GM11168 (cell line): ENCODE data around the gene MPIG6B.

Source experiments
- in situ Hi-C: fragments of 300-500 bp; cut with MboI; formaldehyde crosslinking; loops from one replicate; pipeline ENCODE4 v1.12.0; 2022; ENCODE audit warnings: low sequenced_read_pairs; ENCODE audit not compliant: unreplicated experiment

The MPIG6B gene, protein sequence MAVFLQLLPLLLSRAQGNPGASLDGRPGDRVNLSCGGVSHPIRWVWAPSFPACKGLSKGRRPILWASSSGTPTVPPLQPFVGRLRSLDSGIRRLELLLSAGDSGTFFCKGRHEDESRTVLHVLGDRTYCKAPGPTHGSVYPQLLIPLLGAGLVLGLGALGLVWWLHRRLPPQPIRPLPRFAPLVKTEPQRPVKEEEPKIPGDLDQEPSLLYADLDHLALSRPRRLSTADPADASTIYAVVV

DNA sequence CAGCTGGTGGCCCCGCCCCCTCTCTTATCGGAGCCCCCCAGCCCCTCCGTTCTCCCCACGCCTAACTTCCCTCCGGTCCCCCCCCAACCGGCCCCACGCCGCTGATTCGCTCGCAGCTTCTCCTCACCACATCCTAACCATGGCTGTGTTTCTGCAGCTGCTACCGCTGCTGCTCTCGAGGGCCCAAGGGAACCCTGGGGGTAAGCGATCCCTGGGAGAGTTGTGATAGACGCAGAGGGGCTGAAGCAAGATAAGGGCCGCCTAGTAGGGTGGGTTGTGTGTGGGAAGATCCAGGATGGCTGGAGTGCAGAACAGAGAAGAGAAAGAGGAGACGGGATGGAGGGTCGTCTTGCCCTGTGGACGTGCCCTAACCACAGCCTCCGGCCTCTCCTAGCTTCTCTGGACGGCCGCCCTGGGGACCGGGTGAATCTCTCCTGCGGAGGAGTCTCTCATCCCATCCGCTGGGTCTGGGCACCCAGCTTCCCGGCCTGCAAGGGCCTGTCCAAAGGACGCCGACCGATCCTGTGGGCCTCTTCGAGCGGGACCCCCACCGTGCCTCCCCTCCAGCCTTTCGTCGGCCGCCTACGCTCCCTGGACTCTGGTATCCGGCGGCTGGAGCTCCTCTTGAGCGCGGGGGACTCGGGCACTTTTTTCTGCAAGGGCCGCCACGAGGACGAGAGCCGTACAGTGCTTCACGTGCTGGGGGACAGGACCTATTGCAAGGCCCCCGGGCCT lies at the start of gene MPIG6B:
Gene MPIG6B, plus strand, starts transcription at position 129 of the 735 bp plus-strand sequence. Its CDS starts 11 bp downstream, at position 140.
- in situ Hi-C loops, result no loop called here

DNA sequence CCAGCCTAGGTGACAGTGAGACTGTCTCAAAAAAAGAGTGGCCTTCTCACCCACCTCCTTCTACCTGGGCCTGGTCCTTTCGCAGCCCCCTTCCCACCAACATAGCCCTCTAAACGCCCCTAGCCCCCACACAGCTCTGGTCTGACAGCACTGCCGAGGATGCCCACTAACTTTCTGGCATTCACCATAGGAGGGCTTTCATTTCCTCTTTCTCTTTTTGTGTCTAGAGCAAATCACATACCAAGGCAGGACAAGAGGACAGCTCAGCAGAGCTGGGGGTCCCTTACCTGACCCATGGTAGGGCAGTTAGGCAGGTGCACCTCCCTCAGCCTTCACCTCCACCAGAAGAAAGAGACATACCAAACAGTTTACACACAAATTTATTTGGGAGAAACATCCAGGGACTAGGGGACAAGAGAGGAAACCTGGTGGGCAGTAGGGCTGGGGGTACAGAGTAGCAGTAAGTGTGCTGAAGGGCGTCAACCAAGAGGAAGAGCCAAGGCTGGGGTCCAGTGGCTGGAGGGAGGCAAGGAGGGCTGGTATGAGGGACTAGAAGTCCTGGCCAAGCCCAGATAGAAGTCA lies 46.8 kb upstream of the MPIG6B start:
- in situ Hi-C loops, result no loop called here

DNA sequence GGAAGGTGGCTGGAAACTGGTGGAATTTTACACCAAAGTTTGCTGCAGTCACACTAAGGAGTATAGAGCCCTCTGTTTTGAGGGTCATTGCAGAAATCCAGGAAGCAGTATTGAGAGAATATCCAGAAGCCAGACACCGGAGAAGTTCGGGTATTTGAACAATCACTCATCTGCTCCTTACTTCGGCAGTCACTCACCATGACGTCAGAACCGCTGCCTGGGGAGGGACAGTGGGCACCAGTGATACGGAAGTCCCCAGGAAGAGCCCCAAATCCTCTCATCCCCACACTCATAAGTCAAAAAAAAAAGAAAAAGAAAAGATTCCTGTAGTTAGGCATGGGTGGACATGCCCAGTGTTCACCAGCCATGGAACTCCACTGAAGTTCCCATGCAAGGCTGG lies 46.3 kb upstream of the MPIG6B start:
- in situ Hi-C loops, result no loop called here

DNA sequence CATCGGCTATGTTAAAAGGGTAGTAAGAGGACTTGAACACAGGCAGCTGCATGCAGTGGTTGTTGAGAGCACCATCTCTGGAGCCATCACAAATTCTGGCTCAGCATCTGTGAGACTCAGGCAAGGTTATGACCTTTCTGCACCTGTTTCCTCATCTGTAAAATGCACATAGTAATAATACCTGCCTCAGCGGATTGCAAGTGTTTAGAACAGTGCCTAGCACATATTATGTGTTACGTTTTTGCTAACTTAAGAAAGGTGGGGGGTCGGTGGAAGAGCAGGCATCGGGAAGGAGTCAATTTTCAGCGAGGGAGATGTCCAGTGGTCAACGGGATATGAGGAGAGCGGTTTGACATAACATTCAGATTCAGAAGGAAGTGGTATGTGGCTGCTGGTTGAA lies 45.2 kb upstream of the MPIG6B start:
- in situ Hi-C loops, result no loop called here

DNA sequence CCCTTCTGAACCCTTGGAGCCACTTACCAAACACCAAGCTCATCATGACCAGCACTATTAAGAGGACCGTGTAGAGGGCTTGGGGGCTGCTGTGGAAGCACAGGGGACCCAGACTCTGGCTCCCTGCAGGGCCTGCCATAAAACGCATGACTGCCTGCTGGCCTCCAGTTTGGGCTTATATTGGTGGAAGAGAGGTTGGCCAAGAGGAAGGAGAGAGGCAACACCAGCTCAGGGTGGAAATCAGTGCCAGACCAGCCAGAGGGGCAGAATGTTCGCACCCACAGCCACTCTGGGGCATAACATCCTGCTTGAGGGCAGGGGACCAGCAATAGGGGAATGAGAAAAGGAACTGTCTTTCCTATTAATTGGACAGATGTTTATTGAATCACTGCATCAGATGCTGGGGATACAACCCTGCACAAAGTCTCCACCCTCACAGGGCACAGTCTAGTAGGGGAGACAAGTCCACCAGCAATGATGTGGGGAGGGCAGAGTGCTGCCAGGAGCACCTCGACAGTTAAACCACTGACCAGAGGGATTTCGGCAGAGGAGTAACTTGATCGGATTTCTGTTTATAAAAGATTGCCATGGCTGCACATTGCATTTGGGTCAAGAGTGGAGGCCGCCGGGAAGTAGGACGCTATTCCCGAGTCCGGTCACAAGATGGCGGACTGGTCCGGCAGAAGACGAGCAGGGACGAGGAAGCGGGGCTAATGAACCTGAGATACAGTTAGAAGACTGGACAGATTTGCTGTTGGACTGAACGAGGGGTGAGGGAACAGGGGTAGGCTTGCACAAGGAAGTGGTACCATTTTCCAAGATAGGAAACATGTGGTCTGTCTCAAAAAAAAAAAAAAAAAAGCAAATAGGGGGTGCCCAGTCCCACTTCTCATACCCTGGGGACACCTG lies 42.7 kb upstream of the MPIG6B start, which contains the start of gene LY6G5C:
Gene LY6G5C, minus strand, starts transcription at position 842 of the 909 bp plus-strand sequence. Its CDS starts 694 bp downstream, at position 148.
- in situ Hi-C loops, result loop anchor here (10.0 kb wide), 1 partner anchor 84 kb away; the partner anchor contains the start of gene SAPCD1

DNA sequence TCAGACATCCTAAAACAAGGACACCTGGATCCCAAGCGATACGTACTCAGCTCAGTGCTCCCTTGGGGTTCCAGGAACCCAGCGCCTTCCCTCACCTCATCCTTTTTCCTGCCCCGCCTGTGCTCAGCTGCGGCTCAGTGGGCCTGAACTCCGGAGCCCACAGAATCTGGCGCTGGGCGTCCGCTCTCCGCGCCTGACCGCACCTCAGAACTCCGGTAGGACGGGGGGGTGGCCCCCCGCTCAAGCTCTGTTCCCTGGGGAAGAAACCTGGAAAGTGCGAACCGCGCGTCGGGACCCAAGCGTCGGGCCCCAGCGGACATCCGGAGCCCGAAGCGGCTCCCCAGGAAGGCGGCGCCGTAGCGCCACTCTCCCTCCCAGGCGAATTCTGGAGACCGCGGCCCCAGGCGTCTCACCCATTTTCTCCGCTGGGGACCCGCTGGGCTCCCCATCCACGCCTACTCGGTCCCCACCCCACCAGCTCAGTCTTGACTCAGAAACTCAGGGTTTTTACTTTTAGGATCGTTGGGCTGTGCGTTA lies 42.0 kb upstream of the MPIG6B start:
- in situ Hi-C loops, result loop anchor here (10.0 kb wide), 1 partner anchor 84 kb away; the partner anchor contains the start of gene SAPCD1

DNA sequence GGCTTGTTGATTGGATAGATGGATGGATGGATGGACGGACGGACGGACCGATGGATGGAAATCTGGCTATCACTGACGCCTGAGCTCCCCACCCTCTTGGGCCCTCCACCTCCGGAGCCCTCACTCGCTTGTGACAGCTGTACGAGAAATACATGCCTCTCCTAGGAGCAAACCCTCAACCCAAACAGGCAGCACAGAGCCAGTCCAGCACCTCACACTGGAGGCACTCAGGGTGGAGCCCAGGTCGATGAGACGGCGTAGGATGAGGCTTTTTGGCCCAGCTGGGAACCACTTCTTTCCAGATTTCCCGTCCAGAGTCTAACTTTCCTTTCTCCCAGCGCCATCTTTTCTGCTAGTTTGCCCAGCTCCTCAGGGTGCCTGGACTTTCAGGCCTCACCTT lies 39.6 kb upstream of the MPIG6B start:
- in situ Hi-C loops, result loop anchor here (10.0 kb wide), 1 partner anchor 81 kb away; the partner anchor contains the start of gene SAPCD1

DNA sequence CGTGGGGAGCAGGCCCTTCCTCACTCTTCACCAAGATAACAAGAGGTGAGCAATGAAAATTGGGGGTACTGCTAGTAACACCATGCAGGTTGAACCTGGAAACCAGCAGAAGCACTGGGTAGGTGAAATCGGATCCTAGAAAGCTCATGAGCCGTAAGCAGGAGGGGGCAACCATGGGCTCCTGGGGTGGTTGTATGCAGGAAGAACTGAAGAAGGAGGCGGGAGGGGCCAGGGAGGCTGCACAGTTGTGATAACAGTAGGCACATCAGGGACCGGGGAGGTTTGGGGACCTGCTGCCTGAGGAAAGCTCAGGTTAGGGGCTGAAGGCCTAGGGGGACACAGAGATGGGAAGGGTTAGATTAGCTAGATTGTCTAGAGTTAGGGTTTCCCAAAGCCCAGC lies 36.7 kb upstream of the MPIG6B start:
- in situ Hi-C loops, result loop anchor here (10.0 kb wide), 1 partner anchor 78 kb away; the partner anchor contains the start of gene SAPCD1

DNA sequence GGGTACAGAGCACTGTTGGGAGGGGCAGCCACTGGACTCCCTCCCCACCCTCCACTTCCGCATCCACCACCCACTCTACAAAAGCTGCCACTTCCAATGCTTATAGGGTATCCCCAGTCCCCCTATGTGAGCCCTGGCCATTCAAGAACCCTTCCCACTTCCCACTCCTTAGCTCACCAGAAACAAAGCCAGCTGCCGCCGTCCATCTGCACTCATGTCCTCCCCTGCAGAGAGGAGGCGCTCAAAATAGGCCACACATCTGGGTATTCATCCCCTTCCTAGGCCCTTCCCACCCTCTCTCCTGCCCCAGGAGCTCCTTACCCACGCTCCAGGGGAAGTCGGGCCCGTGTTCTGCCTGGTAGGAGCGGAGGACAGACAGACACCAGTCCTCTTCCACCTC lies 35.9 kb upstream of the MPIG6B start:
- in situ Hi-C loops, result loop anchor here (10.0 kb wide), 1 partner anchor 77 kb away; the partner anchor contains the start of gene SAPCD1

DNA sequence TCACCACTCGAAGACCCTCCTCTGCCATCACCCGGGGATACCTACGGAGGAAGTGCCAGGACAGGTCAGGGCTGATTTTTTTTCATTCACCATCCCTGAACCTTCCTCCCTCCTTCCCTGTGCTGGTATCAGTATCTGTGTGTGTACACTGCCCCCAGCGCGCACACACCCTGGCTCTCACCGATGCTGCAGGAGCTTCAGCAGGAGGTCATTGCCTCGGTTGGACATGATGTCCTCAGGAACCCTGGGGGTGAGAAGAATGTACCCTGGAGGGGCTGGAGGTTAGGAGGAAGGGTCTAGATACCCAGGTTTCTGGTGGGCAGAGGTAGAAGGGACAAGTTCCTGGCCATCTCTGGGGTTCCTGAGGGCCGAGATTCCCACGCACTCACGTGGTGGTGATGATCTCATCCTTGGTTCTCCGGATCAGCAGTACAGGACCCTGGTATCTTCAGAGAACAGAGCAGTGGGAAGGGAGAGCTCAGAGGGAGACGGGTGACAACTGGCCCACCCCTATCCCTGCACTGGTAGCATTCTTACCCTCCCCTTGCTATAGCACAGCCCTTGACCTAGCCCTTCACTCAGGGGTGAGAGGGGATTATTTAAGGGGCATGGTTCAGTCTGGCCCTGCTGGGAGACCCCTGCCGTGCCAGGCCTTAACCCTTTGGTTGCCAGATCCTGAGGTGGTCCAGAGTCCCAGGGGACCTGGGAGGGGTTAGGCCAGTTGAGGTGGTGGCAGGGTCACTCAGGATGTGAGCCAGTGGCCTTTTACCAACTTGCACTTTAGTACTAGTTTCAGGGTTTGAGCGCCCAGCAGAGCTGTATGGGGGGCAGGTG lies 35.1 kb upstream of the MPIG6B start:
- in situ Hi-C loops, result loop anchor here (10.0 kb wide), 1 partner anchor 77 kb away; the partner anchor contains the start of gene SAPCD1

DNA sequence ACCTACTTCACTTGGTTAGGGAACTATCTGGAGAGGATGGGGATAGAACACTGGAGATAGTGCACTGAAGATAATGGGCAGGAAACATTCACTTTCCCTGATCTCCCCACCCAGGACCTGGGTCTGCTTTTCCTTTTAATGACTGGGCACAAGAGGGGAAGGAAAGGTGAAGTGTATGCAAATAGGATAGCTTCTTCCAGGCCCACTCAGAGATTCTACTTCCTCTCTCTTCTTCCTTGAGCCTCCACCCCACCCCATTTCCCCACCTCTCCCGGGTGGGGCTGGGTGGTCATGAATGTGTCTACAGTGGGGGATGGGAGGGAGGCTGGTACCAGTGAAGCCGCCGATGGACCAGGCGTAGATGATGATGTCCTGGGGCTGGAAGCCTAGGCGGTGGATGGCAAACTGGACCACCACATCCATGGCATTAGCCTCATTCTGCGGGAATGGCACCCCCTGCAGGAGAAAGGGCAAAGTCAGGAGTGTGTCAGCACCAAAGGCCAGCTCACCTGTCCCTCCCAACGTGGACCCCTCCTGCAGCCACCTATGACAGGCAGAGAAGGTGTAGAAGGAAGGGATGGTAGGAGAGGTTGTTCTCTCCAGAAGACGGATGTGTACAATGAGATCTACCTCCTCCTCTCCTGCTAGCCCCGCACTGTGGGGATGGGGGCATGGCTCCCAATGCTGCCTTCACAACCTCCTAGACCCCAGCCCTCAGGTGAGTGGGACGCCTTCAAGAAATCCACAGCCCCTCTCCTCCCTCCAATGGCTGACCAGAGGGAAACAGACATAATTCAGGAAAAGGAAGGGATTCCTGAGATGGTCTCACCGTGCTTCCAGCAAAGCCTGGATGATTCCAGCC lies 33.7 kb upstream of the MPIG6B start:
- in situ Hi-C loops, result loop anchor here (10.0 kb wide), 1 partner anchor 75 kb away; the partner anchor contains the start of gene SAPCD1

DNA sequence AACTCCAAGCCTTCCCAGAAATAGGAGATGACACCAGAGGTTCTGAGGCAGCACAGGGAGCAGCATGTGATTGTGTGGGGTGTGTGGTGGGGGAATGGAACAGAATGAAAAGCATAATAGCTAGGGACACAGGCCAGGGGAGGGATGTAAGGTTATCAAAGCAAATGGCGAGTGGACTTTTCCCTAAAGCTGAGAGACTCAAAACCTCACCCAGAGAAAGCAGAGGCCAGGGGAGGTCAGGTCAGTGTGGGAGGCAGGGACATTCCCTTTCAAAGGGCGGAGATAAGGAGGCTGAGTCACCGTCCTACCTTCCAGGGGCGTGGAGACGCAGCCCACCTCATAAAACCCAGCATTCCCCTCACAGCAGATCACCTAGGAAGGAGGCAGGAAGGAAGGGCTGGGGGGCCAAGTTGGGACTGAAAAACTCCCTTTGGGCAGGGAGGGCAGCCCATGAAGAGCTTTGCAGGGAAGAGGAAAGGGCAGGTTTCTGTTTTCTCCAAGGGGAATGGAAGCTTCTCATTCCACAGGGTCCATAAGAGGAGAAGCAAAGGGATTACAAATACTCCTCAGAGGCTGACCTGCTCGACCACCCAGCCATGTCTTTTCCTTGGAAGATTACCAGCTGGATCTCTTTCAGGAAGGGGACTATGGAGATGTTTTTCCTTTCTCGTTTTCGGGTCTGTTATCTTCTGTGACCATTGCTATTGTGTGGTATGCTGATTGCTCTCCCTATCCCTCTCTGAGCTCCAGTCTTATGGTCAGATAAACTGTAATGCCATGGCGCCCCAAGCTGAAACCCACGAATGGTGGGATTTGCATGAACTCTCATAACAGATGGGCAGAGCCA lies 32.7 kb upstream of the MPIG6B start:
- in situ Hi-C loops, result no loop called here

DNA sequence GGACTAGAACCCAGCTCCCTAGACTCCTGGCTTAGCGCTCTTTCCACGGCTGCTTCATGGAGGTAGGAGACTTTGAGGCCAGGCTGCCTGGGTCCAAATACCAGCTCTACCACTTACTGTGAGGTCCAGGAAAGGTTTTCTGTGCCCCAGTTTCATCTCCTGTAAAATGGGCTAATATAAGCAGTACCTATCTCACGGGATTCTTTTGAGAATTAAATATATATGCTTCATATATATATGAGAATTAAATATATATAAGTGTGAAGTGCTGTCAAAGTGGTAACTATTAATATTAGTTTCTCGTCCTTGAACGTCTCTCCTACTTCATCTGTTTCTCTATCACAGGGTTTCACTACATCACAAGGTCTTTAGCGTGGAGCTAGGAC lies 32.1 kb upstream of the MPIG6B start:
- in situ Hi-C loops, result no loop called here

DNA sequence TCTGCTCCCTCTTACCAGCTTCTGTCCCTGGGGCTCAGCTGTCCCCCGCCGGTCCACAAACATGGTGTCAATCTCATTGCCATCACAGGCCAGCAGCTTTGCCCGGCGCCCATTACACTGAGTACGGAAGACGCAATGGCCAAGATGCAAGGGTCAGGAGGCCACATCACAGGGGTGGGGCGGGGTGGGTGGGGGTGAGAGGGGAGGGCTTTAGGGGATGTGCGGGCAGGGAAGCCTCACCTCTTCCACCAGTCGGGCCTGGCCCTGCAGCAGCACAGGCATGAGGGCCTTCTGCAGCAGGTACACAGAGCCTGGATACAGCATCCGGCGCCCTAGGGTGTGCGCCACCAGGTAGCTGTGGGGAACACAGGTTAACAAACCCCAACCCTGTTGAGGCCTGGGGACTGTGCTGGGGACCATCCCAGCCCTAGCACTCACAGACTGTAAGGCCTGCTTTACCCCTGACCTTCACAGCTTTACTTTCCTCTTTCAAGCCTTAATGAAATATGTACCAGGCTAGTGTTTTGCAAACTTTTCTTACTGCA lies 31.5 kb upstream of the MPIG6B start:
- in situ Hi-C loops, result no loop called here

DNA sequence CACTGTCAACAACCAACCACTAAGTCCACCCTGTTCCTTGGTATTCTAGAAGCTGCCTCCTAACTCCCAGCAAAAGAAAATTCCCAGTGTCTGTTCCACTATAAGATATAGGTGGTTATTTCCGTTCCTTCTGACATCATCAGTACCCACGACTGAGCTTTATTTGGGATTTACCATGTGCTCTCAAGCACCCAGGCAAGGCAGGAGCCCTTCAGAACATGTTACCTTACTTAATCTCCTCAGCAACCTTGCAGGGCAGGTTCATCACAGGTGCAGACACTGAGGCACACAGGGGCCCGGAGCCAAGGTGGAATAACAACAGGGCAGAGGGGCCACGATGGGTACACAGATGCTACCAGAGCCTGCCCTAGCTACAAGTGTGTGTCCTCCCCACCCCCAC lies 30.8 kb upstream of the MPIG6B start:
- in situ Hi-C loops, result no loop called here

DNA sequence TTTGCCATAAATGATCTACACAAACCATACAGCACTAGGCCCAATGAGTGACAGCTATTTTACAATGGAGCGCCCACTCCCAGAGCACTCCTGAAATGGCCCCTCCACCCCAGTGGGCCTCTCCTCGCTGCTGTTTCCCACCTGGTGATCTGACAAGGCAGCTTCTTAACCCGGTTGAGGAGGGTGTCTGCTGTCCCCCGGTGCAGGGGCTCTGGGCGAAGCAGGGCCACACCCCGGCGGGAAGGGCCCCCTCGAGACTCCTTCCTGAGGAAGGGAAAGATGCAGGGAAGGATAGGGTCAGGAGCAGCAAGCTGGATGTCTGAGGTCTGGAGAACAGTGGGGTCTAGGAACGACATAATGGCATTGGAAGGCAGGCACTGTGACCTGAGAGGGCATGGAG lies 30.3 kb upstream of the MPIG6B start:
- in situ Hi-C loops, result no loop called here

DNA sequence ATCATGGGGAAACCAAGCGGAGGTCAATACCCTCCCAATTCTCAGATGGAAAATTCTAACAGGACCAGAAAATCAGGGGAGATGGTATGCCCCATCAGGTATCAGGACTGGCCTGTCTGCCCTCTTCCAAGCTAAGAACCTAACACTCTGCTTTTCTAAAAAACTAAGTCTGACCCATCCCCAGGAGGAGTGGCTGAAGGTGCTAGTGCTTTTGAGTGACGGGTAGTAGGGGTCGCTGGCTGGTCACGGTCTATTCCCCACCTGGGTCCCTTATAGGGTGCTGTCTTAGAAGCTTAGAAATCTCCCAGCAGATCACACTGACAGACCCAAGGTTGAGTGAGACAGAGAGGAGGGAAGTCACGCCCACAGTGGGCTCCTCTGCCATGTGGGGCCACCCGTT lies 29.6 kb upstream of the MPIG6B start:
- in situ Hi-C loops, result no loop called here
